ENCODE results near the gene COIL.

The COIL gene

DNA sequence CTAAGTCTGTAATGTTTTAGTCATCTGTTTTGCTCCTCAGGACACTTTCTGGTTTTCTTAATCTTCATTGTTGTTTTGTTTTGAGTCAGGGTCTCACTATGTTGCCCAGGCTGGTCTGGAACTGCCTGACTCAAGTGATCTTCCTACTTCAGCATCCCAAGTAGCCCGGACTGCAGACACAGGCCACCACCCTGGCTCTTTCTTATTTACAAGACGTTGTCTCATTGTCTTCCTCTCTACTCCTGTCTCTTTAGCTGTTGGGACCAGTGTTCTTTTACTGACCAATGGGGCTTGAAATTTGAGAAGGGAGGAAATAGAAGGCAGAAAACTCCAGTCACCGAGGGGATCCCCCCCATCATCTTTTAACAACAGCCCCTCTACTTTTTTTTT is 18.2 kb upstream of the COIL start:
- no peak overlapping the region for H3K9ac ChIP-seq

DNA sequence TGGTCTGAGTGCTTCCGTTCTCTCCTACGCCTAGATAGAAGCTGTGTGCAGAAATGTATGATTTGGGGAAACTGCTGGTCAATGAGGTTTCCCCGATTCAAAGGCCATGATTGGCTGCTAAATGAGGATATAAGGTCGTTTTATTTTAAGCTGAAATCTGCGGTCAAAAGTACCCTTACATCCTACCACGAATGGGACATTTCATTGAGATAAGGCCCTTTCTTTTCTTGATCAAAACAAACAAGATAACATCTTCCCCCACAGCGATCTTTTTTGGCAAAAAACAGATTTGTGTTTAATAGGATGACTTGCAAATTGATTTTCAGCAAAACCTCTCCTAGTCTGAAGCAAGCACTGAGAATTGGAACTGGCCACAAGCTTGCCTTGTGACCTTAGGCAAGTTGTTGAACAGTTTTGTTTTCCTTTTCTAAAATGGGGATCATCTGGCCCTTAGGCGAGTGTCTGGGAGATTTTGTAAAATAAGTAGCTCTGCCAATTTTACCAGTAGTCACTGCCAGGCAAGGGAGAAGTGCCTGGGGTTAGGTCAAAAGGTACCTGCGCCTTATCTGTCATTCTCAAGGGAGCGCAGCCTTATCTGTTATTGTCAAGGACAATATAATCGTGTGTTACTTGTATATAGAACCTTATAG is 17.7 kb upstream of the COIL start:
- peak overlapping the region; percentile 74 for H3K4me2 ChIP-seq (ENCODE audit: low read length)
- H3K36me3 ChIP-seq (ENCODE audit: control insufficient read depth, insufficient read depth, low read length): no peaks in the 10 kb centered on the region
- H2AFZ ChIP-seq: peak overlapping the region; percentile 66
- no peaks in the 10 kb centered on the region for H3K27me3 ChIP-seq (ENCODE audit: control insufficient read depth, insufficient read depth, low read length)
- H3K9me3 ChIP-seq (ENCODE audit: control insufficient read depth, low read length): no peaks in the 10 kb centered on the region
- peak overlapping the region; percentile 89 for H3K4me3 ChIP-seq (ENCODE audit: low read depth, low read length)
- no peak overlapping the region for H3K9ac ChIP-seq
- no peaks in the 10 kb centered on the region for H3K79me2 ChIP-seq
- H3K4me1 ChIP-seq: peaks cover 21% of the 10 kb centered on the region
- peak overlapping the region; percentile 64 for H3K27ac ChIP-seq
- TF ChIP-seq, protein P1, sequence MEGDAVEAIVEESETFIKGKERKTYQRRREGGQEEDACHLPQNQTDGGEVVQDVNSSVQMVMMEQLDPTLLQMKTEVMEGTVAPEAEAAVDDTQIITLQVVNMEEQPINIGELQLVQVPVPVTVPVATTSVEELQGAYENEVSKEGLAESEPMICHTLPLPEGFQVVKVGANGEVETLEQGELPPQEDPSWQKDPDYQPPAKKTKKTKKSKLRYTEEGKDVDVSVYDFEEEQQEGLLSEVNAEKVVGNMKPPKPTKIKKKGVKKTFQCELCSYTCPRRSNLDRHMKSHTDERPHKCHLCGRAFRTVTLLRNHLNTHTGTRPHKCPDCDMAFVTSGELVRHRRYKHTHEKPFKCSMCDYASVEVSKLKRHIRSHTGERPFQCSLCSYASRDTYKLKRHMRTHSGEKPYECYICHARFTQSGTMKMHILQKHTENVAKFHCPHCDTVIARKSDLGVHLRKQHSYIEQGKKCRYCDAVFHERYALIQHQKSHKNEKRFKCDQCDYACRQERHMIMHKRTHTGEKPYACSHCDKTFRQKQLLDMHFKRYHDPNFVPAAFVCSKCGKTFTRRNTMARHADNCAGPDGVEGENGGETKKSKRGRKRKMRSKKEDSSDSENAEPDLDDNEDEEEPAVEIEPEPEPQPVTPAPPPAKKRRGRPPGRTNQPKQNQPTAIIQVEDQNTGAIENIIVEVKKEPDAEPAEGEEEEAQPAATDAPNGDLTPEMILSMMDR (IDR thresholded peaks at IDR 0.05): no peak

More for the DNA sequence above, 18.2 kb upstream of the COIL start:
- H3K27ac ChIP-seq: peak overlapping the region; percentile 64
- peak overlapping the region; percentile 66 for H2AFZ ChIP-seq
- H3K9me3 ChIP-seq (ENCODE audit: control insufficient read depth, low read length): no peaks in the 10 kb centered on the region
- peak overlapping the region; percentile 89 for H3K4me3 ChIP-seq (ENCODE audit: low read depth, low read length)
- H3K27me3 ChIP-seq (ENCODE audit: control insufficient read depth, insufficient read depth, low read length): no peaks in the 10 kb centered on the region
- no peaks in the 10 kb centered on the region for H3K36me3 ChIP-seq (ENCODE audit: control insufficient read depth, insufficient read depth, low read length)
- peaks cover 17% of the 10 kb centered on the region for H3K4me1 ChIP-seq
- H3K79me2 ChIP-seq: no peaks in the 10 kb centered on the region
- H3K4me2 ChIP-seq (ENCODE audit: low read length): peak overlapping the region; percentile 74
- TF ChIP-seq, protein P1 (IDR thresholded peaks at IDR 0.05): no peak

DNA sequence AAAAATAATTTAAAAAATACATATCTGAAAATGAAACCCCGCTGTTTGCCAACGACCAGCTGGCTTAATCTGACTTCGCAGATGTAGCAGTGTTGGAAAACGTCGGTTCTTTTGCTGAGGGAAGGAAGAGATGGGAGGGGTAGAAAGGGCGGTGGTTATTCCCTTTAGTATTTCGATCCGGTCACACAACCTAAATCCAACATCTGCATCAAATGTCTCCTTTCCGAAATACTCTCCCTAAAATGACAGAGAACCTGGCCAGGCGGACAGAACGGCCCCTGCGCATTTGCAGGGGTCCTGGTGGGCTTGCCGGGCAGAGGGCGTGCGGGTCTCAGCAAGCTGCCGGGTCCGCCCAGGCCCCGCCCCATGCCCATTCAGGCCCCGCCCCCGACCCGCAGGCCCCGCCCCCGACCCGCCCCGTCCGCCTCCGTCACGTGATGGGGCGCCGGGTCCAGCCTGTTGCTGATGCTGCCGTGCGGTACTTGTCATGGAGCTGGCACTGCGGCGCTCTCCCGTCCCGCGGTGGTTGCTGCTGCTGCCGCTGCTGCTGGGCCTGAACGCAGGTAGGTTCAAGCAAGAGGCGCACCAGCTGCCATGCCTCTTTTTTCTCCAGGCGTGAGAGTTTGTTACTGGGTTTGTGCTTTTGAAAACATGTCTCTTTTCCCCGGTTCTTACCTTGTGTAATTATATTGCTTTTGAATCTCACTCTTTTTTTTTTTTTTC is 17.0 kb upstream of the COIL start, which contains the start of gene SCPEP1:
SCPEP1 (plus strand) TSS at position 459 of the 723 bp plus-strand sequence; CDS start at position 488, 29 bp downstream.
- peak within 1 kb of the TSS; percentile 89 for H3K4me3 ChIP-seq (ENCODE audit: low read depth, low read length)
- H3K36me3 ChIP-seq (ENCODE audit: control insufficient read depth, insufficient read depth, low read length): no peaks in the 10 kb centered on the region
- peak within 1 kb of the TSS; percentile 92 for H2AFZ ChIP-seq
- no peaks in the 10 kb centered on the region for H3K27me3 ChIP-seq (ENCODE audit: control insufficient read depth, insufficient read depth, low read length)
- TF ChIP-seq, protein P1 (IDR thresholded peaks at IDR 0.05): no peak
- H3K4me1 ChIP-seq: peaks cover 21% of the 10 kb centered on the region
- no peaks in the 10 kb centered on the region for H3K79me2 ChIP-seq
- no peaks in the 10 kb centered on the region for H3K9me3 ChIP-seq (ENCODE audit: control insufficient read depth, low read length)
- H3K4me2 ChIP-seq (ENCODE audit: low read length): peak within 1 kb of the TSS; percentile 89
- no peak within 1 kb of the TSS for H3K9ac ChIP-seq
- H3K27ac ChIP-seq: peak within 1 kb of the TSS; percentile 64

DNA sequence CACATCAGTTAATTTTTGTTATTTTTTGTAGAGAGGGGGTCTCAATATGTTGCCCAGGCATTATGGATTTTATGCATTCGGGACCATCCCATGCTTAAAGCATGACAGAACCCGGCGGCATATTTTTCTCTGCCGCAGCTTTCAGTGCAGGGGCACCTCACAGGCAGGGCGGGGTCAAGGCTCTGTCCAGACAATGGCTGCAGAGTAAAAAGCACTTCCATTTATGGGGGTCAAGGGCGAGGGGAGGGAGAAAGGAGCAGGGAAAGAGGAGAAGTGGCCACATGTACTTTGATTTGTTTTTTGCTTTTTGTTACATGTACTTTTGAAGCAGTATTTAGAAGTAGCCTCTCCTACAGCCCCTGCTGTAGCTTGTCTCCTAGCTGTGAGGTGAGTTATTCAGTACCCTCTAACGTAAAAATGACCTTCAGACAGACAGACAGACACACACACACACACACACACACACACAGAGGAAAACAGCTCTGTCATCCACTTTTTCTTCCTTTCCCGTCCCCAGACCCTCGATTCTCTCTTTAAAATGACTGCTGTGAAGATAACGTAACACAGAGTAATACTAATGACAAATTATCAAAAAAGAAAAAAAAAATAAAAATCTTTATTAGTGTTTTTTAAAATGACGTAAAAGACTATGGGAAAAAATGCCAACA is 16.2 kb upstream of the COIL start:
- Histone ChIP-seq H3K27me3 (ENCODE audit: control insufficient read depth, insufficient read depth, low read length) (no peaks in the 10 kb centered on the region), H3K9me3 (ENCODE audit: control insufficient read depth, low read length) (no peaks in the 10 kb centered on the region), H3K36me3 (ENCODE audit: control insufficient read depth, insufficient read depth, low read length) (no peaks in the 10 kb centered on the region), H3K4me1 (peaks cover 21% of the 10 kb centered on the region), H3K4me2 (ENCODE audit: low read length) (no peak overlapping the region), H3K27ac (no peak overlapping the region), H3K79me2 (no peaks in the 10 kb centered on the region), H2AFZ (peak overlapping the region; percentile 92), H3K9ac (no peak overlapping the region), H3K4me3 (ENCODE audit: low read depth, low read length) (peak overlapping the region; percentile 89)
- TF ChIP-seq, protein P1 (IDR thresholded peaks at IDR 0.05): no peak
